ENCODE results near the gene COX7A2L. TPM values are rescaled to one million over a fixed set of nuclear protein-coding genes. Genes with fewer than 3 reads are reported as not detected.

Gene COX7A2L
- total and polyA plus RNA-seq, 2 of the 8 experiments (the other 6 are each of a cell fraction or from before 2014, with no cell fraction given) = 85.6 to 114 TPM

DNA sequence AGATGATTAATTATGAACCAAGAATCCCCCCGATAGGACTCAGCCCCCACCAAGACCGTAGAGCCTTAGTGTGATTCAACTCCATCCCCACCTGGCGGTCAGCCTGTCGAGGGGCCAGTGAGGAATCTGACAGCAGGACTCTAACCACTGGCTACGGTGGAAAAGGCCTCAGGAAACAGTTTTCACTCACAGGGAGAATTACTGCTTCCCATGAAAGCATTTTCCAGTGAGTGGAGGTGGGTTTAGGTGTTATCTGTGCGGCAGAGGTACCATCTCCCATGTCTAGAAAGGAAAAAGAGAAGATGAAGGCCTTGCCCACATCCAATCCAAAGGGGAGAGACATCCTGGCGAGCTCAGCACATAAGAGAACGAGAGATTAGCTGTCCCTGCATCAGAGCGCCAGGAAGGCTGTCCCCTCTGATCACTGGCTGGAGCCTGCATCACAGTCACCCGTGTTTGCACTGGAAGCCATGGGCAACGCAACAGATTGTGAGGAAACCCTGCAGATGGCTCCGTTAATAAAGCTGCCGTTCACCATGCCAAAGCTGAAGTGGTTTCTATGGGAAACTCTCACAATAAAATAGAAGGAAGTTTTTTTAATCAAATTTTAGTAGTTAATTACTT, 22.3 kb downstream of the COX7A2L start:
- H3K4me2 ChIP-seq (ENCODE audit: insufficient read depth in 1 of 2, low read depth in 2 of 2, low read length in 2 of 2) = no peak overlapping the region
- FAIRE-seq (no peak), DNase-seq (ENCODE audit: low read depth in 1 of 2, low spot score in 2 of 2) (no peak)
- H2AK5ac ChIP-seq (ENCODE audit: low read depth, low read length) = no peak overlapping the region
- no peaks in the 10 kb centered on the region for H3K9me3 ChIP-seq (ENCODE audit: insufficient read depth in 2 of 2, low read depth in 1 of 2, low read length in 1 of 2)
- no peak overlapping the region for H3K56ac ChIP-seq (replicated peaks; ENCODE audit: insufficient read length, low read depth, low read length)
- H4K8ac ChIP-seq (ENCODE audit: extremely low read depth, insufficient read depth, low read length) = no peak overlapping the region
- no peak overlapping the region for H2BK20ac ChIP-seq (ENCODE audit: low read length)
- CTCF ChIA-PET (ENCODE audit: partially characterized antibody) = interaction anchor here (0.7 to 2.0 kb wide), 10 partner anchors 10 to 503 kb away, joined by 3 to 8 read pairs (median 3); no protein-coding TSS in a partner anchor
- H3K18ac ChIP-seq (ENCODE audit: extremely low read depth, low read length) = no peak overlapping the region
- H4K91ac ChIP-seq (replicated peaks; ENCODE audit: insufficient read length, low read length) = no peak overlapping the region
- H2BK5ac ChIP-seq (ENCODE audit: low read depth, low read length) = no peak overlapping the region
- no peak overlapping the region for H3K4me3 ChIP-seq (ENCODE audit: extremely low read depth in 1 of 4, insufficient read depth in 2 of 4, low read depth in 3 of 4, low read length in 4 of 4)
- peaks cover 0 to 9% of the 10 kb centered on the region in 2 experiments; a peak in 1 of 4 replicates for H3K79me2 ChIP-seq (ENCODE audit: control insufficient read depth in 1 of 2, insufficient read depth in 2 of 2, low read length in 2 of 2)
- 96% methylated on average over 13 of the region's 13 CpGs; no CpG with 5 or more reads in 1 of the 2 experiments for WGBS, 2 experiments (ENCODE audit: extremely low coverage in 1 of 2, insufficient coverage in 1 of 2, insufficient read length in 1 of 2, insufficient replicate concordance in 2 of 2, low coverage in 1 of 2, low lambda C conversion rate in 2 of 2, missing lambda C conversion rate in 1 of 2)
- H2BK12ac ChIP-seq (ENCODE audit: low read depth, low read length) = no peak overlapping the region
- no peak overlapping the region for H2AFZ ChIP-seq (ENCODE audit: low read length)
- H2BK15ac ChIP-seq (ENCODE audit: low read length) = no peak overlapping the region
- H4K20me1 ChIP-seq (replicated peaks in 1 of 2; ENCODE audit: control insufficient read depth in 1 of 2, insufficient read depth in 2 of 2, low read length in 2 of 2) = peaks cover 6% of the 10 kb centered on the region in 2 experiments
- peaks cover 0 to 4% (median 0%) of the 10 kb centered on the region in 4 experiments; a peak in 2 of 7 replicates for H3K4me1 ChIP-seq (replicated peaks in 1 of 4; ENCODE audit: control insufficient read depth in 3 of 4, insufficient read depth in 4 of 4, low read length in 3 of 4)
- H3K36me3 ChIP-seq (ENCODE audit: control insufficient read depth in 2 of 4, insufficient read depth in 4 of 4, low read length in 3 of 4) = peaks cover 0 to 3% (median 1%) of the 10 kb centered on the region in 4 experiments; a peak in 6 of 8 replicates
- H3K23ac ChIP-seq (ENCODE audit: insufficient read length) = no peak overlapping the region
- no peak overlapping the region for H2BK120ac ChIP-seq (replicated peaks; ENCODE audit: low read depth, low read length)
- no peak overlapping the region for H3K4ac ChIP-seq (replicated peaks; ENCODE audit: insufficient read length, low read depth, low read length)
- H4K5ac ChIP-seq (ENCODE audit: insufficient read length, low read depth, low read length) = no peak overlapping the region
- no peaks in the 10 kb centered on the region for H3K23me2 ChIP-seq (ENCODE audit: low read depth, low read length)
- H3K9ac ChIP-seq (replicated peaks in 1 of 4; ENCODE audit: extremely low read depth in 1 of 4, low read depth in 3 of 4, low read length in 3 of 4) = no peak overlapping the region
- POLR2A ChIA-PET (ENCODE audit: partially characterized antibody) = no interaction called here
- TF ChIP-seq, protein P1, sequence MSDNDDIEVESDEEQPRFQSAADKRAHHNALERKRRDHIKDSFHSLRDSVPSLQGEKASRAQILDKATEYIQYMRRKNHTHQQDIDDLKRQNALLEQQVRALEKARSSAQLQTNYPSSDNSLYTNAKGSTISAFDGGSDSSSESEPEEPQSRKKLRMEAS (IDR thresholded peaks at IDR 0.05) = no peak
- TF ChIP-seq SRF (IDR thresholded peaks at IDR 0.05; ENCODE audit: low read depth, low read length) (no peak), POLR2A (IDR thresholded peaks at IDR 0.05; ENCODE audit: control extremely low read depth in 1 of 2, low read depth in 2 of 2, low read length in 2 of 2) (peak in 1 of 2 experiments; percentile 1; a peak in 1 of 3 replicates)
- no peak overlapping the region for H3K14ac ChIP-seq (ENCODE audit: insufficient read length)
- no peak overlapping the region for H3K27ac ChIP-seq (ENCODE audit: low read depth, low read length)
- H3K27me3 ChIP-seq (replicated peaks in 1 of 4; ENCODE audit: control insufficient read depth in 3 of 4, extremely low read depth in 1 of 4, insufficient read depth in 3 of 4, low read length in 3 of 4) = no peaks in the 10 kb centered on the region
- peaks cover 16% of the 10 kb centered on the region for H3K79me1 ChIP-seq (ENCODE audit: low read depth, low read length)

Measured in H1 (cell line).